Measurements from ENCODE around the gene AIFM1.

- TF ChIP-seq, protein P1, sequence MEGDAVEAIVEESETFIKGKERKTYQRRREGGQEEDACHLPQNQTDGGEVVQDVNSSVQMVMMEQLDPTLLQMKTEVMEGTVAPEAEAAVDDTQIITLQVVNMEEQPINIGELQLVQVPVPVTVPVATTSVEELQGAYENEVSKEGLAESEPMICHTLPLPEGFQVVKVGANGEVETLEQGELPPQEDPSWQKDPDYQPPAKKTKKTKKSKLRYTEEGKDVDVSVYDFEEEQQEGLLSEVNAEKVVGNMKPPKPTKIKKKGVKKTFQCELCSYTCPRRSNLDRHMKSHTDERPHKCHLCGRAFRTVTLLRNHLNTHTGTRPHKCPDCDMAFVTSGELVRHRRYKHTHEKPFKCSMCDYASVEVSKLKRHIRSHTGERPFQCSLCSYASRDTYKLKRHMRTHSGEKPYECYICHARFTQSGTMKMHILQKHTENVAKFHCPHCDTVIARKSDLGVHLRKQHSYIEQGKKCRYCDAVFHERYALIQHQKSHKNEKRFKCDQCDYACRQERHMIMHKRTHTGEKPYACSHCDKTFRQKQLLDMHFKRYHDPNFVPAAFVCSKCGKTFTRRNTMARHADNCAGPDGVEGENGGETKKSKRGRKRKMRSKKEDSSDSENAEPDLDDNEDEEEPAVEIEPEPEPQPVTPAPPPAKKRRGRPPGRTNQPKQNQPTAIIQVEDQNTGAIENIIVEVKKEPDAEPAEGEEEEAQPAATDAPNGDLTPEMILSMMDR (IDR thresholded peaks at IDR 0.05): no peak
- no peak for TF ChIP-seq POLR2A (IDR thresholded peaks at IDR 0.05)
These were observed 62.0 kb downstream of the AIFM1 start for GRCh38 chrX:130103605-130104004.

All from body of pancreas (tissue), 4 donors.